GM12801 (cell line): ENCODE measurements around the gene ZSCAN29.

Experiments
- CTCF ChIP-seq: IDR thresholded peaks from one replicate; pipeline ENCODE4 v1.5.1; 2011; ENCODE audit warnings: control low read depth; ENCODE audit not compliant: insufficient read length; ENCODE audit errors: extremely low read depth

ZSCAN29 gene

DNA sequence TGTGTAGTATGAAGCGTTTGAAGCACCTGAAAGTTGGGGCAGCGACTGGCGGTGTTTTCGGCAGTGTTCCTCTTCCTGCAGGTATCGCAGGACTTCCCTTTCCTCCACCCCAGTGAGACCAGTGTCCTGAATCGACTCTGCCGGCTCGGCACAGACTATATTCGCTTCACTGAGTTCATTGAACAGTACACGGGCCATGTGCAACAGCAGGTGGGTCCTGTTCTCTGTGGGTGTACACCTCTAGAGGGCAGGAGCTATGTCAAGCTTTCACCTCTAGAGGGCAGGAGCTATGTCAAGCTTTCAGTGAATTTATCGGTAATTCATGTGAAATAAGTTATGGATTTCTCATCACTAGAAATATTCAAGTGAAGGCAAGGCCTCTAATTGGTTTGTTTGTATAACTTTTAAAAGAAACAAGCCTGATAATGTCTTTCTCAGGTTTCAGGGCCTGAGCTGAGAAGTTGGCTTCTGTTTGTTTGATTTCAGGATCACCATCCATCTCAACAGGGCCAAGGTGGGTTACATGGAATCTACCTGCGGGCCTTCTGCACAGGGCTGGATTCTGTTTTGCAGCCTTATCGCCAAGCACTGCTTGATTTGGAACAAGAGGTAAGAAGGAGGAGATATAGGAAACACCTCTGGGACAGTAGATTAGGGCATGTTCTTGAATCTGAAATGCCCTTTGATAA is 5.3 kb upstream of the ZSCAN29 start:
- peak; percentile 11 for TF ChIP-seq CTCF

GRCh38 chr15:43370310-43370974 is 401 bp downstream of the ZSCAN29 start:
- TF ChIP-seq CTCF, result no peak

DNA sequence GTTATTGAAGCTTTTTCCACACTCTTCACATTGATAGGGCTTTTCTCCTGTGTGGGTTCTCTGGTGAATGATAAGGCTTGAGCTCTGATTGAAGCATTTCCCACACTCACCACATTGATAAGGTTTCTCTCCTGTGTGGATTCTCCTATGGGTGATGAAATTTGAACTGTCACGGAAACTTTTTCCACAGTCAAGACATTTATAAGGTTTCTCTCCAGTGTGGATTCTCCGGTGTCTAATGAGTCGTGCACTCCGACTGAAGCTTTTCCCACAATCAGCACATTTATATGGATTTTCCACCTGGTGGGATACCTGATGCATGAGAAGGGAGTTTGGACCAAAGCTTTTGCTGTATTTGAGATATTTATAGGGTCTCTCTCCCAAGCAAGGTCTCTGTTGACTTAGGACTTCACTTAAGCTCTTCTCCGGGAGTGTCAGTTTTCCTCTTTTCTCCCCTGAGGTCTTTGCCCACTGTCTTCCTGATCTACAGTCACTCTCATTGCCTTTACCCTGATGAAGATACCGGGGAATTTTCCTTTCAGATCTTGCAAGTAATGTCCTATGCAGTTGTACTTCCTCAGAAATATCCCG is 9.4 kb downstream of the ZSCAN29 start:
- TF ChIP-seq CTCF, result no peak

DNA sequence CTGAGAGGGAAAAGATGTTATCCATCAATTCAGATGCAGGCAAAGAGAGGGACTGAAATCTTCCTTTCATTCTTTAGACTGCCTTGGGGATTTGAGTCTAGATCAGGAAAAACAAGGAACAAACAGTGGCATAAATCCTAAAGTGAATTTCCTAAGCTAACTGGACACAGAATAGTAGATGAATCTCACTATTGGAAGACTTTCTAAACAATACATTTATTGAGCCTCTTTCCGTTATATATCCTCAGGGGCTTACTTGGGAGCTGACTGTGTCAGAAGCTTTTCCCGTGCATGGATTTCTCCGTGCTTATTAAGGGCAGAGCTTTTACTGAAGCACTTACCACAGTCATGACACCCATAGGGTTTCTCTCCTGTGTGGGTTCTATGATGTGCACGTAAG is 10.0 kb downstream of the ZSCAN29 start:
- no peak for TF ChIP-seq CTCF

- TF ChIP-seq CTCF, result no peak
These were observed 18.0 kb downstream of the ZSCAN29 start for GRCh38 chr15:43352693-43353382.

GRCh38 chr15:43347114-43347513 is 23.7 kb downstream of the ZSCAN29 start:
- TF ChIP-seq CTCF, result no peak

DNA sequence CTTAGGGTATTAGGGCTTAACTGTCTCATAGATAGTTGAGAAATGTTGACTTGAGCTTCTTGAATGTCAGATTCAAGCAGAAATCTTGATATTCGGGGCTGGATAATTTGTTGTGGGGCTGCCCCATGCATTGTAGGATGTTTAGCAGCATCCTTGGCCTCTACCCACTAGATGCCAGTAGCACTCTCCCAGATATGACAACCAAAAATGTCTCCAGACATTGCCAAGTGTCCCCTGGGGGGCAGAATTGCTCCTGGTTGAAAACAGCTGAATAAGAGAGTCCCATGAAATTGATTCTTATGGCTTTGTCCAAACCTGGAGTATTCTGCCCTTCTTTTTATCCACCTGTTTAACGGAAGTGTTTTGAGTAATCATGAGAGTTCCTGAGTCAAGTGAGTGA is 24.5 kb downstream of the ZSCAN29 start:
- TF ChIP-seq CTCF, result no peak
